CD4-positive, alpha-beta T cell treated with Interferon gamma for 1 hour (primary cell): Measurements from ENCODE around the gene NNT.
"Not testable (repeated sequence)": the region's sequence is repeated elsewhere in the genome, so short reads cannot be mapped to it uniquely, and the experiment has no call there.

Experiments
- DNase-seq: peaks from one replicate; pipeline ENCODE4 v3.0.0-alpha.2; 2020

NNT gene

DNA sequence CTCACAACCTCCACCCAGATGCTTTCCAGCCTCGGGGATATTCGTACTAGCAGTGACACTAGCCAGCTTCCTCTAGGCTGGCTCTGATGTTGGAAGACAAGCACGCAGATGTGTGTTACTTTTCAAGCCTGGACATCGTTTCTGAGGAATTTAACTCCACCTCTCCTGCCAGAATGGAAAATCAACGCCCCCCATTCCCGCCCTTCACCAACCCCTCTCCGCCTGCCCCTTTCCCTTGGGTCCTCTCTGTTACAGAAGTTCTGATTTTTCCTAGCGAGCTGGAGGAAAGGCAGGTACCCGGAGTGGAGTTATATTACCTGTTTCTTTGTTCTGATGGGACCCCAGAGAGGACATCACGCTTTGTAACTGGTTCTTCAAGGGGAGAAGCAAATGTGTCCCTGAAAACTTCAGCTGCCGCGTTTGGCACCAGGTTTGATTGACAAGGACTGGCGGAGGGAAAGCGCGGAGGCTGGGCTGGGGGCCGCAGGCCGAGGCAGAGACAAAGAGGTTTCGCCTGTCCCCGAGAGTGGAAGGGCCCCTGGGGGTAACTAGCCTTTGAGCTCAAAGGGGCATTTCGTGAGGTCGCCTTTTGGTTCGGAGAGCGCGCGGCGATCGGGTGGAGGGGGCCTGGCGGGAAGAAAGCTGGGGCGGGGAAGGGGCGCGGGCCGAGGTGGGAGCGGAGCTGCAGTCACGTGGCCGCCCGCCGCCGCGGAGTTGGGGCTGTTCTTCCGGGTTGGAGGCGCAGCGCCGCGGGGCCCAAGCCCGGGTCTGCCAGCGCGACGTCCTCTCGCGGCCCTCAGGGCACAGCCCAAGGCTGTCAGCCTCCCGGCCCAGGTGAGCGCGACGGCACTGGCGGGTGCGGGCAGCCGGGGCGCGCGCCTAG lies at the start of gene NNT:
Gene NNT, plus strand, starts transcription at position 720 of the 883 bp plus-strand sequence. CDS start 6,016 bp downstream, outside the sequence.
- DNase-seq, result peak; percentile 67

DNA sequence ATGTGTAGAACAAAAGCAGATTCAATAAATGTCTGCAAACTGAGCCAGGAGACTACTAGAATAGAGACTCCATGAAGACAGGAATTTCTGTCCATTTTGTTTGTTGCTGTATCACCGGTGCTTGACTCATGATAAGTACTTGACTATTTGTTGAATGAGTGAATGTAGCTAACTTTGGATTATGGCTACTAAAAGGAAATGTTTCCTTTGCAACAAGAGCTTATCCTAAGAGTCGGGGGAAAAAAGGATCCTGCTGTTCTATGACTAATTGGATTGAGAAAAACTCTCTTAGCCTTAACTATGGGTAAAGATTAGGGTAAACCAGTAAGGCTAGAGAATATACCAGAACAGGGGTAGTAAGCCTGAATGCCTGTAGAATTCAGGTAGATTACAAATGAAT lies 49.6 kb upstream of the NNT start:
- DNase-seq, result no peak

DNA sequence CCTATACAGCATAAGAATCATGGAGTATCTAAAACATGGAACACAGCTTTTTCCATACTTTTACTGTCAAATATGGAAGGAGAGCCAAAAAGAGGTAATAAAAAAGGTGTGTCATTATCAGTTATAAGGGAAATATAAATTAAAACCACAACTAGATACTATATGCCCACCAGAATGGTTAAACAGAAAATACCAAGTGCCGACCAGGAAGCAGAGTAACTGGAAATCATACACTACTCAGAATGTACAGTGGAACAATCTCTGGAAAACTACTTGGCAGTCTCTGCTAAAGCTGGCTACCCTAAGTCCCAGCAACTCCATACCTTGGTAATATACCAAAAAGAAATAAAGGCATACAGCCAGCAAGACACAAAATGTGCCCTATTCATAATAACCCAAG lies 48.5 kb upstream of the NNT start:
- DNase-seq, result no peak

DNA sequence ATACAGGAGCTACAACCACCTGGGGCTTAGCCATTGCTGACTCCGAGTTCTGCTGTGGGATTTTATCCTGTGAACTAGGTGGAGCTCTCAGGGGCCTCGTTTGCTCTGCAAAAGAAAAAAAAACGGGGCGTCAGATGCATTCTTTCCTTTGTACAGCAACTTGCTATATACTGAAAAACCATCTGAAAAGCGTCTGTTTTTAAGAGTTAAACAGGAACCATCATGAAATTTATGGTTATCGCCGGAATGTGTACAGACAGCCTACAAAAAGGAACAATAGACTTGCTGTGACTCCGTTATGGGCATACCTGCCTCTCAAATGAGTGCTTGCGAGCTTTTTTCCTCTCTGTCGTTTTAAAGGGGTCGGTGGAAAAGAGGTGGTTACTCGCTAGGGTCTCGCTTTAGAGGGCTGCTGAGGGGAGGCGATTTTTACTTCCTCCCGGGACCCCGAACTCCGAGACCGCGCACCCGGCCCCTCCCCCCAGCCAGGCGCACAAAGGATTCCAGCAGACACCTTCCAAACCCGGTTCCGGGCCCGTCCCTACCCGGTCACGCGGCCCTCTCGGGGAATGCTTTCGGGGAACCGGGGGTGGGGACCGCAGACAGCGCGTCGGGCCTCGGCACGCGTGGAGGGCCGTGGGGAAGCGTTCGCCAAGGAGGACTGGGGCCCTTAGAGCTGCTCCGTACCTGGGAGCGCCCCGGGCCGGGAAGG lies 46.9 kb upstream of the NNT start:
- peak; percentile 29 for DNase-seq

DNA sequence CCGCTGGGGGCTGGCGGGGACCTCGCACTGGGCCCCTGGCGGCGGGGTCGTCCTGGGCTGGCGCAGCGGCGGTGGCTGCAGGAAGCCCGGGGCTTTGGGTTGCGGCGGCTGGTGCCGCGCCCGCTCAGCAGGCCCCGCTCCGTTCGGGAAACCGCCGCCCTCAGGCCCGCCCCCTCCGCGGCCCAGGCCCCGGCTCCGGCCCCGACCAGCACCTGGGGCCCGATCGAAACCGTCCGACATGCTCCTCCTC lies 46.4 kb upstream of the NNT start:
- not testable (repeated sequence) for DNase-seq

DNA sequence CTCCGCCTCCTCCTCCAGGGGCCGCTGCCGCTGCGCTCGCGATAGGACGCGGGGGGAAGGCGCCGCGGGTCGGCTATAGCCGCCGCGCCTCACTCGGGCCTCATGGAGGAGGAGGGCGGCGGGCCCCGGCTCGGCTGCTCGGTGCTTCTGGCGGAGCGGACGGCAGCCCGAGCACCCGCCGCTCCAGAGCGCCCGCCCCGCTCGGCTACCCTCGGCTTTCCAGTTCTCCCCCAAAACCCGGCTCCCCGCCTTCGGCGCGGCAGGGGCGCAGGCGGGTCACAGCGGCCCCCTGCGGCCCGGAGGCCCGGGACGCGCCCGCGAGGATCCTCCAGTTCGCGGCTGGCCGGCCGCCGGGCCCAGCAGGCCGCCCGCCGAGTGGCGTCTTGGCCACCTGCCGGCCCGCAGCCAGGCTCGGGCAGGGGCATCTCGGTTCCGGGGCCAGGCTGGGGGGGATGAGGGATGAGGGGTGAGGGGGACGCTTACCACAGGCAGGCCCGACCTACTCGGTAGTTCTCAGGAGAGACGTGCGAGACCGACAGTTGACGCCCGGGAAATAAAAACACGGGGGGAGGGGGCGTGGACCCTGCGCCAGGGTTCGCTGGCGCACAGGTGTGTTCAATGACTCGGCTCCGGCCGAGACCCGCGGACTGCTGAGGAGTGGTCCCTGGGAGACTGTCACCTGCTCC lies 46.0 kb upstream of the NNT start, which contains the start of gene PAIP1:
Gene PAIP1, minus strand, starts transcription at position 221 of the 686 bp plus-strand sequence. CDS start 231 bp downstream, outside the sequence.
- peak; percentile 83 for DNase-seq

DNA sequence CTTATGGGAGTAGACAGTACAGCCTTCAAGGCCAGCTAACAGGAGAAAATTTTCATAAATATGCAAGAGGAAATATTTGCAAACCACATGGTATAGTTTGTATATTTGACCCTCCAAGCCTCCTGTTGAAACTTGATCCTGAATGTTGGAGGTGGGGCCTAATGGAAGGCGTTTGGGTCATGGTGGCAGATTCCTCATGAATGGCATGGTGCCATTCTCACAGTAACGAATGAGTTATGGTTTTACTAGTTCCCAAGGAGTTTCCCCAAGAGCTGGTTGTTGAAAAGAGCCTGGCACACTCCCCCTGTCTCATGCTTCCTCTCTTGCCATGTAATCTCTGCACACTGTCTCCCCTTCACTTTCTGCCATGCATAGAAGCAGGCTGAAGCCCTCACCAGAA lies 42.9 kb upstream of the NNT start:
- no peak for DNase-seq

DNA sequence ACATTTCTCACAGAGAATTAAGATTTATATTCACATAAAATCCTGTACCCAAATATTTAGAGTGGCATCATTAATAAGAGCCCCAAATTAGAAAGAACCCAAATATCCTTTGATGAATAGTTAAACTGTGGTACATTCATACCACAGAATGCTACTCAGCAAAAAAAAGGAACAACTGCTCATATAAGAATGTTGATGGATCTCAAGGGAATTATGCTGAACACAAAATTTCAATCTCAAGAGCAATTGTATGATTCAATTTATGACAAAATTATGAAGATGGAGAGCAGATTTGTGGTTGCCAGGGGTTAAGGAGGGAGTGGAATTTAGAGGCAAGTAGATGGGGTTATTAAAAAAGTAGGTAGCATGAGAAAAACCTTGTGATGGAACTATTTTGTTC lies 41.6 kb upstream of the NNT start:
- no peak for DNase-seq

DNA sequence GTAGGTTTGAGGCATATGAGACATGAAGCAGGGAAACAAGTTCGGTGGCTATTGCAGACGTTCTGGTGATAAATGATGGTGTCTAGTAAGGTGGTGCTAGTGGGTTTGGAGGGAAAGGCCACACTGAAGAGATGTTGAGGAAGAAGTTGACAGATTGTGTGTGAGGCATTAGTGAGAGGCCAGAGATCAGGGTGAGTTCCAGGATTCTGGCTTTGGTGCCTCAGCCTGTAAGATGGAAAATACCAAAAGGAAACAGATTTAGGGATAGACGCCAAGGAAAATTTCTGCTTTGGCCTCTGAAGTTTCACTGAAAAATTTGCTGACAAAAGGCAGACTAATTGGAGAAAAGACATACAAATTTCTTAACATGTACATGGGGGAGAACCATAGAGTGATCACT lies 39.7 kb upstream of the NNT start:
- no peak for DNase-seq

DNA sequence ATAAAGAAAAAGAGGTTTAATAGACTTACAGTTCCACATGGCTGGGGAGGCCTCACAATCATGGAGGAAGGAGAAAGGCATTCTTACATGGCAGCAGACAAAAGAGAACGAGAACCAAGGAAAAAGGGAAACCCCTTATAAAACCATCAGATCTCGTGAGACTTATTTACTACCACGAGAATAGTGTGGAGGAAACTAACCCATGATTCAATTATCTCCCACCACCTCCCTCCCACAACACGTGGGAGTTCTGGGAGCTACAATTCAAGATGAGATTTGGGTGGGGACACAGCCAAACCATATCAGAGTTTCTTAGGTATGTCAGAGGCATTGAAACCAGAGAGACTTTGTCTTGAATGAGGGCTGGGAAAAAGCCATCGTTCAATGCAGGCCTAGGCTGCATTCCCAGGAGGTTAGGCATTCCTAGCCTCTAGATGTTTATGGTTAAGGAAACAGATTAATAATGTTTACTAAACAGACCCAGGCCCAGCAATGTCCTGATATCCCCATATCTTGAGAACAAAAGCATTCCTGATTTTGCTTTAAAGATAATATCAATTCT lies 38.6 kb upstream of the NNT start:
- no peak for DNase-seq

DNA sequence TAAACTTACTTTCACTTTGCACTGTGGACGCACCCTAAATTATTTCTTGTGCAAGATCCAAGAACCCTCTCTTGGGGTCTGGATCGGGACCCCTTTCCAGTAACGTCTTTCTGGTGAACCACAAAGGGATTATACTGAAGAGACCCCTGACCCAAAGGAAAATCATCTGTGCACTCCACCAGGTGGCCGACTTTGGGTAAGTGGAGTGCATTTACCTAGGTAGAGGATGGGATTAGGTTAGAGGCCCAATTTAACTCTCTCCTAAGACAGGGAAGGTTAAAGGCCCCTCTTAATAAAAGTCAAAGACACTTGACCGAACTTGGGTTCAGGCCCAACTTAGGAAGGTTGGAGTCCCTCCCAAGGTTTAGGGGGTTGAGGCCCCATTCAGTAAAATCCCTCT lies 37.9 kb upstream of the NNT start:
- no peak for DNase-seq

DNA sequence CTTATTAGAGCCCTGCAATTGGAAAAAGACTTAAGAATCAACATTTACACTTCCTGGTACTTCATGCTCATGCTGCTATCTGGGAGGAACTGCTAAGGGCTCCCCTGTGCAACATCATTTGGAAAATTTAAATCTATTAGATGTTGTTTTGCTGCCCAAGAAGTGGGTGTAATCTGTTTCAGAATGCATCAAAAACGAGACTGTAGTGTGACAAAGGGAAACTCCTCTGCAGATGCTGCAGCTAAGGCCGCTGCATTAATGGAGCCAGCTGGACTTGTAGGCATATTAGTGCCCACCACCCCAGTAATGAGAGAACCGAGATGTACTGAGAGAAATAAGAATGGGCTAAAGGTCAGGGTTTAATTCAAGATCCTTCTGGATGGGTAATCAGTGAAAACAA lies 35.0 kb upstream of the NNT start:
- DNase-seq, result no peak

DNA sequence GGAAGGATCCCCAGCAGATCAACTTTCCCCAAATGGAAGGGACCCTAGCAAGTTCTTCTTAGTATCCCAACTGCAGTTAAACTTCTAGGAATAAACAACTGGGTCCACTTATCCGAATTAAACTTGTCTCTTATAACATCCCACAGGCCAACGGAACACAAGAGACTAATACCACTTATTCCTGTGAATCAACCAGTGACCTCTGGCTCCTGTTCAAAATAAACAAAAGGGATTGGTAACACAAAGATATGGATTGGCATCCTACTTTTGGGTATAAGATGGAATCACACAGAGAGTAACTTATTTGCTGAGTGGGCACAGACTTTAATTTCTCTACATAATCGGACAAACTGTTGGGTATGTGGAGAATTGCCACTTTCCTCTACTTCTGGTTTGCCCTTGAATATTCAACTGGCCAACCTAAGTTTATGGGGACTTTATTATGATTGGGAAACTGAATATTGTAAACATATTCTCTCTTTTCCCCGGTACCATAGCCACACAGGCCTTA lies 33.7 kb upstream of the NNT start:
- DNase-seq, result no peak

DNA sequence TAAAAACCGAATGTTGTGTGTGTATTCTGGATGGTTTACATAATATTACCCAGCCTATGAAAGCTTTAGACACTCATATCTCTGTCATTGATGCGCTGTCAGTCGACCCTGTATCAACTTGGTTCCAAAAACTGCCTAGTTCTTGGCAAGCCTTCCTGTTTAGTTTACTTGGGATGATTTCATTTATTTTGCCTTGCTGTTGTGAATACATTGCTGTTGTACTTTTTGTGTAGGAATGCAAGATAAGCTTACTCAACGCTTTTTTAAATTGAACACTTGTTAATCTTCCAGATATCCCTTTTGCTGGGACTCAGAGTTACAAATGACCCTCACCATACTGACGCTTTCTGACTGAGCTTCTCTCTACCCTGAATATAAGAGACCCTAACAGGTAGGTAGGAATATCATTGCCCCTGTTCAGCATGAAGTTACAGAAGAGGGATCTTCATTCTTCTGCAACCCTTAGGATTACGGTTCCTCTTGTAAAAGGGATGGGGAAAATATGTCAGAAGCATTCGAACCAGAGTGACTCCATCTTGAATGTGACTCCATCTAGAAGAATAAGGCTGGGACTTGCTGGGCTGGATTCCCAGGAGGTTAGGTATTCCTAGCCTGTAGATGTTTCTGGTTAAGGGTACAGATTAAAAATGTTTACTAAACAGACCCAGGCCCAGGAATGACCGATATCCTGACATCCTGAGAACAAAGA lies 32.4 kb upstream of the NNT start:
- no peak for DNase-seq

DNA sequence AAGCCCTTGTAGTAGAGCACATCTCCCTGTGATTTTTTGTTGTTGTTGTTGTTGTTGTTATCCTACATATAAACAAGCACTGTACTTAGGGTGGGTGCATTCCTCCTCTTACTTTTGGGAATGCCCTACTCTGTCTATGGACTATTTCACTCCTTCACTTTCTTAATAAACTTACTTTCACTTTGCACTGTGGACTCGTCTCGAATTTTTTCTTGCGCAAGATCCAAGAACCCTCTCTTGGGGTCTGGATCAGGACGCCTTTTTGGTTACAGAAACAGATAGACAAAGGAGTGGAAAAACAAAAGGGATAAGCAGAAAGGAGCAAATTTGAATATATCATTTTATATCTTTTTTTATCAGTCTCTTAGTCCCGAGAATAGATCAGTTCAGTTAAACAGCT lies 31.7 kb upstream of the NNT start:
- DNase-seq, result no peak

DNA sequence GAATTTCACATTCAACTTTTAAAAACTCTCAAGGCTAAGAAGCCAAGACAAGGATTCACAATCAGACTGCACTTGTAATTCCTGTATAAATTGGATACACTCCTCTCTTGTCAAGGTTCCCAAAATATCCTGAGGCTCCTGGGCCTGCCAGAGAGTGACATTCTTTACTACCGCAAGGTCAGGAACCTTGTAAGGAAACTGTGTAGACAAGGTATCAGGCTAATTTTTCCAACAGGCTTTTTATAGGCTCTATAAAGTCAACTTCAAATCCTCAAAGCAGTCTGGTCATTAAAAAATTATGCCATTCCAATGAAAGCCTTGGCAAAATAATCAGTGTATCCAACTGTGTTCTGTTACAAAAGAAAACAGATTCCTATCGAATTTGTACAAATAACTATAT lies 30.6 kb upstream of the NNT start:
- DNase-seq, result no peak

DNA sequence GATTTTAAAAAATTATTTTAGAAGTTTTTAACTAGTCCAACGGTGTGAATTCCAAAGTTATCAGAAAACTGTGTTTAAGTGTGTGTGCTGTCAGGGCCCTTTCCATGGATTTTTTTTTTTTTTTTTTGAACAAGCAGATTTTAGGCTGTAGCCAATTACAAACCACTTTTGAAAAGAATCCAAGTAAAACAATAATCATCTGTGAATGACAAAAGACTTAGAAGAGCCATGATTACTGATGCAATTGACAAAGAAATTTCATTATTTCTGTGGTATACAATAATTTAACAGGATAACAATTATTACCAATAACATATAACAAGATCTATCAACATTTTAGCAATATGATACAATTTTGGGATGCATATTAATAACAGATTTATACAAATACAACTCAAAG lies 29.9 kb upstream of the NNT start:
- DNase-seq, result no peak

DNA sequence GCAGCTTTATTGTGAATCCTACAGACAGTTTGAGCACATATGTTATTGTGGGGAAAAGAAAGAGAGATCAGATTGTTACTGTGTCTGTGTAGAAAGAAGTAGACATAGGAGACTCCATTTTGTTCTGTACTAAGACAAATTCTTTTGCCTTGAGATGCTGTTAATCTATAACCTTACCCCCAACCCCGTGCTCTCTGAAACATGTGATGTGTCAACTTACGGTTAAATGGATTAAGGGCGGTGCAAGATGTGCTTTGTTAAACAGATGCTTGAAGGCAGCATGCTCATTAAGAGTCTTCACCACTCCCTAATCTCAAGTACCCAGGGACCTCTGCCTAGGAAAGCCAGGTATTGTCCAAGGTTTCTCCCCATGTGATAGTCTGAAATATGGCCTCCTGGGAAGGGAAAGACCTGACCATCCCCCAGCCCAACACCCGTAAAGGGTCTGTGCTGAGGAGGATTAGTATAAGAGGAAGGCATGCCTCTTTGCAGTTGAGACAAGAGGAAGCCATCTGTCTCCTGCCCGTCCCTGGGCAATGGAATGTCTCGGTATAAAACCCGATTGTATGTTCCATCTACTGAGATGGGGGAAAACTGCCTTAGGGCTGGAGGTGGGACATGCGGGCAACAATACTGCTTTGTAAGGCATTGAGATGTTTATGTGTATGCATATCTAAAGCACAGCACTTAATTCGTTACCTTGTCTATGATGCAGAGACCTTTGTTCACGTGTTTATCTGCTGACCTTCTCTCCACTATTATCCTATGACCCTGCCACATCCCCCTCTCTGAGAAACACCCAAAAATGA lies 22.4 kb upstream of the NNT start:
- DNase-seq, result not testable (repeated sequence)

DNA sequence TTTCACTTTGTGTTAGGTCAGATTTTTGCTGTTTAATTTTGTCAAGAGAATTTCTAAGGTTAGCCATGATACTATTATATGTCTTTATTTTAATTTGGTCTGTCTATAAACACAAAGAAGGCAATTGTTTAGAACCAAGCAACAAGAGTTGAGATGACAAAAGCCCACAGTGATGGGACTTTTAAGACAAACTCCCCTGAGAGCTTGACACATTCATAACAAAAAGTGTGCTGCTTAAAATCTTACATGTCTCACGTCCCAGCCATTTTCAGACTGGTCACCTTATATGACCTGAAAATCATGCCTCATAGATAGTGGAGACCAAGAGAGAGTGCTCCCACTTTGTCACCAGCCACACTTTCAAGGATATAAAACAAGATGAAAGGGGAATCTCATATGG lies 21.6 kb upstream of the NNT start:
- DNase-seq, result no peak

DNA sequence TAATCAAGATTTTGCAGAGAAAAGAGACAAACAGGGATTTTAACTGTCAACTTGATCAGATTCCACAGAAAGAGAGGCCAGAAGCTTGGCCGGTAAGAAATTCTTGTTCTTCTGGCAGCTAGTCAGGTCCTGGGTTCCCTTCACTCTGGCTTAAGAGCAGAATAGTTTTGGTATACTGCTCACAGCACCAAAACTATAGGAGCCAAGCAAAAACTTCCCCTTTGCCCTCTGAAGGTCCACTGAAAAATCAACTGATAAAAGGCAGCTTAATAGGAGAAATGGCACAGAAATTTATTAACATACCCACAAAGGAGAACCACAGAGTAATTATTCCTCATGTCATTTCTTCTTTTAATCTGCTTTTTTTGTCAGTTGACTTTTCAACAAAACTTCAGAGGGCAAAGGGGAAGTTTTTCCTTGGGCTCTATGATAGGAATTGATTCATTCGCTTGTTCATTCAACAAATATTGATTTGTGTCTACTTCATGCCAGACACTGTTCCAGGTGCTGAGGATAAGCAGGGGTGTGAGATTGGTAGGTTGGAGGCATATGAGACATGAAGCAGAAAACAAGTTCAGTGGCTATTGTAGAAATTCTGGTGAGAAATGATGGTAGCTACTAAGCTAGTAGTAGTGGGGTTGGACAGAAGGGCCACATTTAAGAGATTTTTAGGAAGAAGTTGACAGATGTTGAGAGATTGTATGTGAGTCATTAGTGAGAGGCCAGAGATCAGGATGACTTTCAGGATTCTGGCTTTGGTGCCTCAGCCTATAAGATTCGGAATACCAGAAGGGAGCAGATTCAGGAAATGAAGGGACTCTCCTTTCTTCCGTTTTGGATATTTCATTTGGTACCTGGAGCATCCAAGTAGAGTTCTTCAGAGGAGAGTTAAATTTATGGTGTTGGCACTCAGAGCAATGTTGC lies 20.6 kb upstream of the NNT start:
- DNase-seq, result no peak

DNA sequence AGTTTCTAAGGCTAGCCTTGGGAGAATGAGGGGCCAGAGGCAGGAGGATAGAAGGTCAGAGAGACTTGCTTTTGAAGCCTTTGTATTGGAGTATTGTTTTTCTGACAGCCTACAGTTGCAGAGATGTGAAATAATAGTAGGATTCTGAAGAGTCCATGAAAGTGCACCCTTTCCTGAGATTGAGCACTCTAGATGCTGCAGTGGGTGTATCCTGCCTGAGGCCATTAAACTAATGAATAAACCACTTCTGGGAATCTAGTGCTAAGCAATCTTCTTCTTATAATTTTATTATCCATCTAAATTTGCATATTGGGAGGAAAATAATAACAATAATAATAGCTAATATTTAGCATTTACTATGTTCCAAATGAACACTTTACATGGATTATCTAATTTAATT lies 19.3 kb upstream of the NNT start:
- no peak for DNase-seq
